ENCODE data around the gene SCO2. TPM values are rescaled to one million over a fixed set of nuclear protein-coding genes. Genes with fewer than 3 reads are reported as not detected.
"Not testable (repeated sequence)": the region's sequence is repeated elsewhere in the genome, so short reads cannot be mapped to it uniquely, and the experiment has no call there.

SCO2 gene
- total RNA-seq, 1 donor from 2014 or later: 1.3 TPM

DNA sequence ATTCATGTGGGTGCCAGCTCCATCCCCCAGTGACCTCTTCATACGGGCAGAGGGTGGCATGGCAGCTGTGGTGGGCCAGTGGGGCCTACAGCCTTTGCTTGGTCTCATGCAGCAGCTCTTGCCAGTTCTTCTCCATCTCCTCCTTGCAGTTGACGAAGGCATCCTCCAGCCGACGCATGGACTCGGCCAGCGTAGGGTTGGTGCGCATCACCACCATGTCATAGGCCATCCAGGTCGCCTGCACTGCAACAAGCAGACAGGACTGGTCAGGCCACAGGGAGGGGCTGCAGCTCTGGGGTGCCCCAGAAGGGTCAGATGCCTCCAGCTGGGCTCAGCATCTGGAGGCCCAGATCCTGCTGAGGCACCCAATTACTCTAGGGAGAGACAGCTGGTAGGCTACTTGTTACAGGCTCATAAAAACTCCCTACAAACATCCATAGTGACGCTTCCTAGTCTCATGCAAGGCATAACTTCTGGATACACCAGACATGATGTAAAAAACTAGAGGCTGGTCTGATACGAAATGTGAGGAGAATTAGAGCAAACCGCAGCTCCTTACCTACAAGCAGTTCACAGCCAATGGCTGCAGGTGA lies 25.9 kb upstream of the SCO2 start:
- DNase-seq: no peak

DNA sequence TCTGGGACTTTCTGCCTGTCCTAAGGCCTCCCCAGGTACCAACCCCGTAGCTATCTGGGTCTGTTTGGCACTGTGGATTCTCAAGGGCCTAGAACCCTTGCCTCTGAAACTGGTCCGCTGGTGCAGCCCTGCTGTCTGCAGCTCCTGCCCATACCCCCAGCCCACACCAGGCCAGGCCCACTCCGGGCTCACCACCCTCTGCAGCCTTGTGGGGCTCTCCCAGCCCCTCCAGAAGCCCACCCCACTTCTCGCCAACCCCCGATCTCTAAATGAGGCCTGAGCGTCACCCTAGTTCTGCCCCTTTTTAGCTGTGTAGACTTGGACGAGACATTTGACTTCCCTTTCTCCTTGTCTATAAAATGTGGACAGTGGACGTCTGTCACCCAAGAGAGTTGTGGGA lies 25.0 kb upstream of the SCO2 start:
- no peak for DNase-seq

DNA sequence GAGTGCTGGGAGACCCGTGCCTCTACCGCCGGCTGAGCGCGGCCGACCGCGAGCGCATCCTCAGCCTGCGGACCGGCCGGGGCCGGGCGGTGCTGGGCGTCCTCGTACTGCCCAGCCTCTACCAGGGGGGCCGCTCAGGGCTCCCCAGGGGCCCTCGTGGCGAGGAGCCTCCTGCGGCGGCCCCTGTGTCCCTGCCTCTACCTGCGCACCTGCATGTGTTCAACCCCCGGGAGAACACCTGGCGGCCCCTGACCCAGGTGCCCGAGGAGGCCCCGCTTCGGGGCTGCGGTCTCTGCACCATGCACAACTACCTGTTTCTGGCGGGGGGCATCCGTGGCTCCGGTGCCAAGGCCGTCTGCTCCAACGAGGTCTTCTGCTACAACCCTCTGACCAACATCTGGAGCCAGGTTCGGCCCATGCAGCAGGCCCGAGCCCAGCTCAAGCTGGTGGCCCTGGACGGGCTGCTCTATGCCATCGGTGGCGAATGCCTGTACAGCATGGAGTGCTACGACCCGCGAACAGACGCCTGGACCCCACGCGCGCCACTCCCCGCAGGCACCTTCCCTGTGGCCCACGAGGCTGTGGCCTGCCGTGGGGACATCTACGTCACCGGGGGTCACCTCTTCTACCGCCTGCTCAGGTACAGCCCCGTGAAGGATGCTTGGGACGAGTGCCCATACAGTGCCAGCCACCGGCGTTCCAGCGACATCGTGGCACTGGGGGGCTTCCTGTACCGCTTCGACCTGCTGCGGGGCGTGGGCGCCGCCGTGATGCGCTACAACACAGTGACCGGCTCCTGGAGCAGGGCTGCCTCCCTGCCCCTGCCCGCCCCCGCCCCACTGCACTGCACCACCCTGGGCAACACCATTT lies 23.8 kb upstream of the SCO2 start:
- no peak for DNase-seq

DNA sequence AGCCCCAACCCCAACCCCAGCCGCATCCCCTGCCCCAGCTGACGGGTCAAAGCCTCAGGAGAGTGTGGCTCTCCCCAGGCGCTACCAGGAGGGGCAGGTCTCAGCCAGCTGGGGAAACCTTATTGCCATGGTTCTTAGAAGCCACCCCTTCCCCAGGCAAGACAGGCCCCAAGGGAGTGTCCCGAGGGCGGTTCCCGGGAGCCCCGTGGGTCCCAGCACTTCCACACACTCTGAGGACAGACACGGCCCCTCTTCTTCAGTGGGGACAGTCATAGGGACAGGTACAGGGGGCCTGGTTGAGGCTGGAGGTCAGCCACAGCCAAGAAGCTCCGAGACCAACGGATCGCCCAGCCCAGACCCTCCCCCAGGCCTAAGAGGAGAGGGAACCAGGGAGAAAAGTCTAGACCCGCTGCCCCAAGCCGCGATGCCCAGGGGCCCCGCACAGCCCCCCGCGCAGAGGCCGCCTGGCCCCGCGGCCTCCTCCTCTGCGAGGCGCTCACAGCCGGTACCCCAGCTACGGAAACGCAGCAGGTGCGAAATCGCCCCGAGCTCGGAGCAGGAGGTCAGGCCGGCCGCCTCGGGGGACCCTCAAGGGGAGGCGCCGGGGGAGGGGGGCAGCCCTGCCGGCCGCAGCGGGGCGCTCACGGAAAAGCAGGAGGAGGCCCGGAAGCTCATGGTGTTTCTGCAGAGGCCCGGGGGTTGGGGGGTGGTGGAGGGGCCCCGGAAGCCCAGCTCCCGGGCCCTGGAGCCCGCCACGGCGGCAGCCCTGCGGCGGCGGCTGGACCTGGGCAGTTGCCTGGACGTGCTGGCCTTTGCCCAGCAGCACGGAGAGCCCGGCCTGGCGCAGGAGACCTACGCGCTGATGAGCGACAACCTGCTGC lies 22.9 kb upstream of the SCO2 start:
- no peak for DNase-seq

DNA sequence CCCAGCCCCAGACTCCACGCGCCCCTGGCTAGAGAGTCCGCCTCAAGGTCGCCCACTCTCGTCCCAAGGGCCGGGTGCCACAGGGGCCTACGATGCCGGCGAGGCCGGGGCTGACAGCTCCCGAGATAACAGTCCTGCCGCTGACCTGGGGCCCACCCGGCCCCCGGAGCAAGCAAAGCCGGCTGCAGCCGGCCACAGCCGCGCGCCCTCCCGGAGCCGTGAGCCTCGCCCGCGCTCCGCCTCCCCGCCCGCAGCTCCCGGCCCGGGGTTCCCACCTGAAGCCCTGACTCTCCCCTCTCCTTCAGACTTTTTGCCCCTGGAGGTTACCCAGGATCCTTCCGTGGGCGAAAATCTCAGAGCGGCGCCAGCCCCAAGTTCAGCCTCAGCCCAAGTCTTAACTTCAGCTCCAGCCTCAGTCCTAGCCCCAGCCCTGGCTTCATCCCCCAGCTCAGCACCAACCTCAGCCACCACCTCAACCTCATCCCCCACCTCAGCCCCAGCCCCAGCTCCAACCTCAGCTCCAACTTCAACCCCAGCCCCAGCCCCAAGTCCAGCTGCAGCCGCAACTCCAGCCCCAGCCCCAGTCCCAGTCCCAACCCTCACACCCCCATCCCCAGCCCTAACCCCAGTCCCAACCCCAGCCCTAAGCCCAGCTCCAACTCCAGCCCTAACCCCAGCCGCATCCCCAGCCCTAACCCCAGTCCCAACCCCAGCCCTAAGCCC lies 22.0 kb upstream of the SCO2 start:
- no peak for DNase-seq

DNA sequence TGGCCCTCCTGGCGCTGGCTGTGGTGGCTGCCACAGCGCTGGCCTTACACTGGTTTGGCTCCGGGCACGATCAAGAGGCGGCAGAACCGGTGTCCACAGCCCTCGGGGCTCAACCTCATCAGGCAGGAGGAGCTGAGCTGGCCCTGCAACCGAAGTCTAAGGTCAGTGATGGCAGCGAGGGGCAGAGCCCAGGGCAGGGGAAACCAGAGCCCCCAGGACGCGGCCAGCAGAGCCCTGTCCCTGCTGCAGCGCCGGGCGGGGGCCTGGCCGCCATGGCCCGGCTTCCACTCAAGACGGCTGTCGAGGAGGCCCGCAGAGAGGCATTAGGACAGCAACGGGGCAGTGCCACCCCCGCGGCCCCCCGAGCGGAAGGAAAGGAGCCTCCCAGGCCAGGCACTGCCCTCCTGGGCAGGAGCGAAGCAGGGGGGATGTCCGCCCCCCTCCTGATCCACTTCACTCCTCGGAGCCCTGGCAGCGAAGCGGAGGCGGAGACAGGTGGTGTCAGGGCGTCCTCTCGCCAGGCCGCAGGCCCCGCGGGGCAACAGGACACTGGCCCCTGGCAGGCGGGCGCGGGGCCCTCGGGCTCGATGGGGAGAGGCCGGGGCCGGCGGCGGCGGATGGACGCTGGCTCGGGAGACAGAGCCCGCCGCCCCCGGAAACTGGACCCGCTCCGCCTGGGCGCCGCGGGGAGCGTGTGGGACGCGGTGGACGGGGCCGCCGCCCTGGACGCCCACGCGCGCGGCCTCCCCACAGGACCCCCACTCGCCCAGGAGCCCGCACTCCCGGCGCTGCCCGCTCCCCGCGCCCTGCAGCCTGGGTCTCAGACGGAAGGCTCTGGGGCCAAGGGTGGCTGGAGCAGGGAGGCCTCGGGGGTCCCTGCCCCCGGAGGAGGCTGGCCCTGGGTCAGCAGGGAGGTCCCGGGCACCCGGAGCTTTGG lies 21.2 kb upstream of the SCO2 start:
- DNase-seq: no peak

DNA sequence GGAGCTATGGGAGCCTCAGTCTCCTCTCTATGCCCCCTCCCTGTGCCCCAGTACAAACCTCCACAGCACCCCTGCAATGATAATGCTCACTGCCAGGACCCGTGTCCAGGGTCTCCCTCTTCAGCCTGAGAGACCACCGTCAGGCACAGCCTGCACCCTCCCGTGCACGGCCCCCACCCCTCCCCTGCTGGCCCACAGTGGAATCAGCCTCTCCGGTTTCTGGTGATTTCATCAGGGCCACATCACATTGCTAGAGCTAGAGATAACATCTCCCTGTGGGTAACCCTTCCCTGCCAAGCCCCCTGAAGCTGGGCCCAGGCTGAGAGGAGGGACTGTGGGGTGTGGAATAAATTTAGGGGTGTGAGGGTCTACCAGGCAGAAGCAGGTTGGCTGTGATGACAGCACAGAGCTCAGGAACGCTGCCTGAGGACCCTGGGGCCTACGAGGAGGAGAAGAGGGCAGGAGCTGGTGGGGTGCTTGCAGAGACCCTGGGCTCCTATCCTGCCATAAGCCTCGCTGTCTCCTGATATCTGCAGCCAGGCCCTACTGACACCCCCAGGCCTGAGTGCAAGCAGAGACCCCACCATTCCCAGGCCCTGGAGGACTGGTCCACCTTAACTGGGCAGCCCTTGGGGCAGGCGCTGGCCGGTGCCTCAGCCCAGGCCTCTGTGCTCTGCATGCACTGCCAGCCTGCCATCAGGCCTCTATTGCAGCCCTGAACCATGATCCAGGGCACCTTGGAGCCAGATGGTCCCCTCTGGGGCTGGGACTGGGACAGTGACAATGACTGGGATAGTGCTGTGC lies 20.3 kb upstream of the SCO2 start, which contains the start of gene KLHDC7B:
TSS of gene KLHDC7B (plus strand) at position 378 of the 804 bp plus-strand sequence. CDS start at position 723, 345 bp downstream.
- DNase-seq: no peak

DNA sequence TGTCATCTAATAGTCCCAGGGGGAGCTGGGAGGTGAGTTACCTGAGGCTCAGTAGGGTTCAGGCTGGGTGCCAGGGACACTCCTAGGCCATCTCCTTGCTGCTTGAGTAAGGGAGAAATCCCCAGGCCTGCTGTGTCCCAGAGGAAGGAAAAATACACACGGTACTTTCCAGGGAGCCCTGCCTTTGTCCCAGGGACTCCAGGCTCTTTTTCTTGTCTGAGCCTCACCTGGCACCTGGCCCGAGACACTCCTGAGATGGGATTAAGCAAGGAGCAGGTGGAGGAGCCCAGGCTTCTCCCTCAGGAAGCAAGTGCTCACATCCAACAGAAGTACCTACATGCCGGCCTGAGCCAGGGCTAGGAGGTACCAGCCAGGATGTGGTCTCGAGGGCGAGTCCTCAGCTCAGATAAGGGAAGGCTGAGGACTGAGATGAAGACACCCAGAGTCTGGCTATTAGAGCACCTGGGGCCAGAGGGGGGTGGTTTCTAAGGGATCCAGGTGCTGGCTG lies 19.4 kb upstream of the SCO2 start:
- DNase-seq: no peak

DNA sequence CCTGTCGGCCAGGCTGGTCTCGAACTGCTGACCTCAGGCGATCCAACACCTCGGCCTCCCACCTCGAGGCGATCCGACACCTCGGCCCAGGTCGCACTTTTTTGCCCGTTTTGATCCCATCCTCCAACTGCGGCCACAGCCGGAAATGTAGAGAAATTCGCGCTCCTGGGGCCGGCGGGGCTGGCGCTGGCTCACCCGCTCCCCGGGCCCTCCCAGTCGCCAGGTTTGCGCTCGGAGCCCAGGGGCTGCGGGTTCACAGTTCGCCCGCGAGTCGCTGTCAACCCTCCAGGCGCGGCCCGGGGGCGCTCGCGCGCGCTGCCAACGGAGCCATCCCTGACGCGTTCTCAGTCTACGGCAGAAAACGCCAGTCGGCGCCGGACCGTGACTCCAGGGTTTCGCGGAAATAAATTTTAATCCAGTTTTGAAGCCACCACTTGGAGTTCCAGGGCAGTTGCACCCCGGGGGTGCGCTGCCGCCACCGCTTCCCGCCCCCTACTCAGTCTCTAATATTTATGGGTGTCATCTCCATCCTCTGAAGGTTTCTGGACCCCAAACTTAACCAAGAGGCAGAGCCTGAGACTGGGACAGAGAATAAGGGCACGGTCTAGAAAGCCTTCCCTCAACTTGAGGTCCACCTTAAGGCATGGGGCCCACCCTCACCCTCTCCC lies 18.8 kb upstream of the SCO2 start:
- DNase-seq: peak; percentile 63

DNA sequence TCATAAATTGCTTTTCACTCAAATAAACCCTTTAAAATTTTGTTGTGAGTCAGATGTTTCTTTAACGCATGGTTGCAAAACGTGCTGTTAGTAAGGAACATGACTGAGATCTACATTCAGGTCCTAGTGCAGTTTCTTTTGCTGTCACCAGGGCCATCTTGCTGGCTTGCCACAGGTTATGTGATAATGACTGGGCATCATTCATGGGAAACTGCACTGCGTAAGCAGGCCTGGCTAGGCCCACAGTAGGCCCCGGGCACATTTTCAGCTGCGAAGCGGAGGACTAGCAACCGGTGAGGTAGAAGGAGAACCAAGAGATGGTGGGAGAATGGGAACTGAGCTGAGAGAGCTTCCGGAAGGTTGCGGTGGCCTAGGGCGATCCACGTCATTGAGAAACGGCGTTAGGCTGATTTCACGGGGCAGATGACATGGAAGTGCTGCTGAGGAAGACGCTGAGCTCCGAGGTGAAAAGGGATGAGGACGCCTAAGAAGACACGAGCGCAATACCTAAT lies 17.1 kb upstream of the SCO2 start:
- DNase-seq: no peak

DNA sequence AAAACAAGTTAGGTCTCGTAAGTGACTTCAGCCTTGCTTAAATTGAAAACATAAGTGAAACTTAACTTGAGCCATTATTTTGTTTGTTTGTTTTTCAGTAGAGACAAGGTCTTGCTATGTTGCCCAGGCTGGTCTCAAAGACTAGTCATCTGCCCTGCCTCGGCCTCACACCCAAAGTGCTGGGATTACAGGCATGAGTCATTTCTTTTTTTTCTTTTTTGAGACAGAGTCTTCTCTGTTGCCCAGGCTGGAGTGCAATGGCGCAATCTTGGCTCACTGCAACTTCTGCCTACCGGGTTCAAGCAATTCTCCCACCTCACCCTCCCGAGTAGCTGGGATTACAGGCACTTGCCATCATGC lies 16.2 kb upstream of the SCO2 start:
- not testable (repeated sequence) for DNase-seq

DNA sequence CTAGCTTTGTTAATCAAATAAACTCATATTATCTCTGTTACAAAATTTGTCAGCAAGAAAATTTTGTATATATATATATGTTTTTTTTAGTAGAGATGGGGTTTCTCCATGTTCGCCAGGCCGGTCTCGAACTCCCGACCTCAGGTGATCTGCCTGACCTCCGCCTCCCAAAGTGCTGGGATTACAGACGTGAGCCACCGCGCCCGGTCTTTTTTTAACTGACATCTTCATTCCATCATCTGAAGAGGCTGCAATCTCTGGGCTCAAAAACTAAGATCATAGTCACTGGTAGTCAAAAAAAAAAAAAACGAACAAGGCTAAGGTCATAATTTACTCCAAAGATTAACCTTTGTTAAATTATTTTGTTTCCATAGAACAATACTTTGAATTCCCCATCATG lies 15.0 kb upstream of the SCO2 start:
- DNase-seq: no peak

DNA sequence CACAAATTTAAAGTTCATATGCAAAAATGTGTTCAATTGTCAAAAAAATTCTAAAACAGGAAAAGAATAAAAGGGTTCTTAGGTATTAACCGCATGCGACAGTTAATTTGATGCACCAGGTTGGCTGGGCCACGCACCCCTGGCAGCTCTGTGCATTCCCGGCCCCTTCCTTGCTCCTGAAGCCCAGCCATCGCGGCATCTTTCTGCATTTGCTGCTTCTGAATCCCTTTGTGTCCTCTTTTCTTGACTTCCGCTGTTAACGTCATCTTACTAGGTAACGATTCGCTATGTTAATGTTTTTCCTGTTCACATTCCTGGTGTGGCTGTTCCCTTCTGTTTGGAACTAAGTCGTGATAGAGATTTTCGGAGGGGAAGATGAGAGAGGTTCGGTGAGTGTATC lies 12.4 kb upstream of the SCO2 start:
- no peak for DNase-seq

DNA sequence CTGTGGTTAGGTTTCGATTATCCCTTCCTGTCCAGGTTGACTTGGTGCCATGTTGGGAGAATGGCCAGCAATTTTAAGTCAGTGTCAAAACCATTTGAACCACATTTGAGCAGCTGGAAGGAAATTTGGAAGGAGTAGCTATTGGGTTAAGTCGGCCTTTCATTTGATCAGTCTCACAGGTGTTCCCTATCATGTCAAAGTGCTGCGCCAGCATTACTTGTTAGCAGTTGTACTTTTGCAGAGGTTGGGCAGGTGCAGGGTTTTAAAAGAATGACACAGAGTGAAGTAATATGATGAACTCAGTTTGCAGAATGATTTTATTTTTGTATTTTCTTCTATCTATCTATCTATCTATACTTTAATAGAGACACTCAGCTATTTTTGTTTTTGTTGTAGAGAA lies 10.8 kb upstream of the SCO2 start:
- no peak for DNase-seq

DNA sequence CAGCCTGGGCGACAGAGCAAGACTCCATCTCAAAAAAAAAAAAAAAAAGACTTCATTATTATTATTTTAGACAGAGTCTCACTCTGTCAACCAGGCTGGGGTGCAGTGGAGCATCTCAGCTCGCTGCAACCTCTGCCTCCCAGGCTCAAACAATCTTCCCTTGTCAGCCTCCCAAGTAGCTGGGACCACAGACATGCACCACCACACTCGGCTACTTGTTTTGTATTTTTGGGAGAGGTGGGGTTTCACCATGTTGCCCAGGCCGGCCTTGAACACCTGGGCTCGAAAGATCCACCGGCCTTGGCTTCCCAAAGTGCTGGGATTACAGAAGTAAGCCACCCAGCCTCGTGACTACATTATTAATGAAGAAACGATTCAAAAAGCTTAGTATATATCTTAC lies 9.7 kb upstream of the SCO2 start:
- no peak for DNase-seq

DNA sequence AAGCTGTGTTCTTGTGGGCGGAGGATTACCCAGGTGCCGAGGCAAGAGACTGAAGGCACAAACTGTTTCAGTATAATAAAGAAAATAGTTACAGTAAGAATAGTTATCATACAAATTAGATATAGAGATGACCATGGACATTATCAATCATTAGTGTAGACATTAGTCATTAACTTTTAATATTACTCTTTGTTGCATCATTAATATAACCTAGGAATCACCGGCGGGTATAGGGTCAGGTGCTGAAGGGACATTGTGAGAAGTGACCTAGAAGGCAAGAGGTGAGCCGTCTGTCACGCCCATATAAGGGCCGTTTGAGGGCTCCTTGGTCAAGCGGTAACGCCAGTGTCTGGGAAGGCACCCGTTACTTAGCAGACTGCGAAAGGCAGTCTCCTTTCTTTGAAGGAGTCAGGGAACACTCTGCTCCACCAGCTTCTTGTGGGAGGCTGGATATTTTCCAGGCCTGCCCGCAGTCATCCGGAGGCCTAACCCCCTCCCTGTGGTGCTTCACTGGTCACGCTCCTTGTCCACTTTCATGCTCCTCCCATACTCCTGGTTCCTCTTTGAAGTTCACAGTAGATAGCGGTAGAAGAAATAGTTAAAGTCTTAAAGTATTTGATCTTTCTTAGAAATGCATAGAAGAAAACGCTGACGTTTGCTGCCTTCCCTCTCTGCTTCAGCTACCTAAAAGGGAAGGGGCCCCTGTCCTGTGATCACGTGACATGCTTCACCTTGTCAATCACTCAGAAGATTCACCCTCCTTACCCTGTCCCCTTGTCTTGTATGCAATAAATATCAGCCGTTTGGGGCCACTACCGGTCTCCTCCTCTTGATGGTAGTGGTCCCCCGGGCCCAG lies 8.7 kb upstream of the SCO2 start:
- not testable (repeated sequence) for DNase-seq

DNA sequence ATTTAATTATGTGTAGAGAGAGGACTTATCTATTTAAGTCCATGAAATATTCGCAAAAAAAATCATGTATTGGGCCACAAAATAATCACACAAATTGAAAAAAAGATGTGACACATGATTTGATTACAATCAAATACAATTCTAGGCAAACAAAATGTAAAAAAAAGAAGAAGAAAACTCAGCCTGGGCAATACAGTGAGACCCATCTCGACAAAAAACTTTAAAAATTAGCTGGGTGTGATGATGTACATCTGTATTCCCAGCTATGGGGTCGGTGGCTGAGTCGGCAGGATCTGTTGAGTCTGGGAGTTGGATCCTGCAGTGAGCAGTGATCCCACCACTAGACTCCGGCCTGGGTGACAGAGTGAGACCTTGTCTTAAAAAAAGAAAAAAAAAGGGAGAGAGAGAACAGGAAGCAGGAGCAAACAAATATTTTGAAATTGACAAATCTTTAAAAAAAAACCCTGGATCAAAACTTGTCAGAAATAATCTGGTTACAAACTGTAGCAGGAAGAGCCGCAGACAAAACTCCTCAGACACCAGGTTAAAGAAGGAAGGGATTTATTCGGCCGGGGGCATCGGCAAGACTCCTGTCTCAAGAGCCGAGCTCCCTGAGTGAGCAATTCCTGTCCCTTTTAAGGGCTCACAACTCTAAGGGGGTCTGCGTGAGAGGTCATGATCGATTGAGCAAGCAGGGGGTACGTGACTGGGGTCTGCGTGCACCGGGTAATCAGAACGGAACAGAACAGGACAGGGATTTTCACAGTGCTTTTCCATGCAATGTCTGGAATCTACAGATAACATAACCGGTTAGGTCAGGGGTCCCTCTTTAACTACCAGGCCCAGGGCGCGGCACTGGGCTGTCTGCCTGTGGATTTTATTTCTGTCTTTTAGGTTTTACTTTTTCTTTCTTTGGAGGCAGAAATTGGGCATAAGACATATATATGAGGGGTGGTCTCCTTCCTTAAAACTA lies 7.7 kb upstream of the SCO2 start:
- DNase-seq: no peak
